Inflammatory macrophage treated with lipopolysaccharide for 4 hours (primary cell): ENCODE measurements around the gene TBPL2.
"Not testable (repeated sequence)": the region's sequence is repeated elsewhere in the genome, so short reads cannot be mapped to it uniquely, and the experiment has no call there.

ENCODE experiments used
- DNase-seq: peaks from one replicate; pipeline ENCODE4 v3.0.0-alpha.2; 2020

Gene TBPL2

GRCh38 chr14:55438066-55438683, 2.2 kb downstream of the TBPL2 start:
- DNase-seq: peak; percentile 20

GRCh38 chr14:55436931-55437330, 3.5 kb downstream of the TBPL2 start:
- no peak for DNase-seq

- DNase-seq: no peak
Observed at GRCh38 chr14:55436519-55436918, 3.9 kb downstream of the TBPL2 start.

- DNase-seq: no peak
Observed at GRCh38 chr14:55434805-55435174, 5.6 kb downstream of the TBPL2 start.

- no peak for DNase-seq
Observed at GRCh38 chr14:55433880-55434804, 6.3 kb downstream of the TBPL2 start.

- DNase-seq: no peak
Observed at GRCh38 chr14:55432628-55433027, 7.8 kb downstream of the TBPL2 start.

GRCh38 chr14:55430024-55430690, 10.3 kb downstream of the TBPL2 start:
- peak; percentile 53 for DNase-seq

GRCh38 chr14:55427439-55427838, 13.0 kb downstream of the TBPL2 start:
- no peak for DNase-seq

- no peak for DNase-seq
Observed at GRCh38 chr14:55426891-55427290, 13.5 kb downstream of the TBPL2 start.

GRCh38 chr14:55425091-55425490, 15.3 kb downstream of the TBPL2 start:
- DNase-seq: no peak

GRCh38 chr14:55423969-55424368, 16.4 kb downstream of the TBPL2 start:
- no peak for DNase-seq

- not testable (repeated sequence) for DNase-seq
Observed at GRCh38 chr14:55422338-55422737, 18.1 kb downstream of the TBPL2 start.

GRCh38 chr14:55419663-55420062, 20.8 kb downstream of the TBPL2 start:
- no peak for DNase-seq

- no peak for DNase-seq
Observed at GRCh38 chr14:55418411-55418810, 22.0 kb downstream of the TBPL2 start.

- DNase-seq: no peak
Observed at GRCh38 chr14:55417955-55418354, 22.5 kb downstream of the TBPL2 start.

GRCh38 chr14:55416866-55417265, 23.6 kb downstream of the TBPL2 start:
- DNase-seq: peak; percentile 31

GRCh38 chr14:55414551-55414950, 25.9 kb downstream of the TBPL2 start:
- no peak for DNase-seq

- no peak for DNase-seq
Observed at GRCh38 chr14:55412676-55413075, 27.7 kb downstream of the TBPL2 start.

- peak; percentile 84 for DNase-seq
Observed at GRCh38 chr14:55411426-55412389, 28.7 kb downstream of the TBPL2 start, which contains the start of gene ATG14. Gene ATG14, minus strand, starts transcription at chr14:55411830. Its CDS starts 8 bp downstream, at chr14:55411822.

- DNase-seq: no peak
Observed at GRCh38 chr14:55410876-55411275, 29.5 kb downstream of the TBPL2 start.

GRCh38 chr14:55404173-55404854, 36.1 kb downstream of the TBPL2 start:
- no peak for DNase-seq

GRCh38 chr14:55401751-55402150, 38.7 kb downstream of the TBPL2 start:
- peak; percentile 54 for DNase-seq
